Measurements from ENCODE around the gene ABCA2. TPM values are rescaled to one million over a fixed set of nuclear protein-coding genes. Genes with fewer than 3 reads are reported as not detected.

The ABCA2 gene
- total RNA-seq, 1 experiment from 2014 or later, result 19.2 TPM

- Mint-ChIP-seq H3K4me3 (no peak overlapping the region), H3K9me3 (peaks cover 8% of the 10 kb centered on the region), H3K36me3 (peaks cover 6% of the 10 kb centered on the region; the same call in 1 of the 2 replicates), H3K27ac (no peak overlapping the region), H3K27me3 (ENCODE audit: low read depth) (peaks cover 6% of the 10 kb centered on the region; the same call in 1 of the 2 replicates), H3K4me1 (no peaks in the 10 kb centered on the region)
- ChIA-PET POLR2A (interaction anchor here (1.0 kb wide), 1 partner anchor 9 kb away, joined by 3 read pairs; no protein-coding TSS in a partner anchor), CTCF (interaction anchor here (0.6 to 1.4 kb wide), 4 partner anchors 26 to 61 kb away, joined by 3 to 6 read pairs (median 4); no protein-coding TSS in a partner anchor)
- TF ChIP-seq FOXP4 (CRISPR knock-in tag; IDR thresholded peaks at IDR 0.05) (no peak), KAT7 (CRISPR knock-in tag; IDR thresholded peaks at IDR 0.05; ENCODE audit: borderline replicate concordance) (no peak), NR3C1 (CRISPR knock-in tag; conservative IDR thresholded peaks at IDR 0.05; ENCODE audit: low read depth) (no peak), ETV6 (CRISPR knock-in tag; IDR thresholded peaks at IDR 0.05) (no peak), HMGA2 (CRISPR knock-in tag; IDR thresholded peaks at IDR 0.05) (no peak), GTF2I (CRISPR knock-in tag; conservative IDR thresholded peaks at IDR 0.05) (no peak), GABPB1 (CRISPR knock-in tag; IDR thresholded peaks at IDR 0.05) (no peak), HMGXB4 (CRISPR knock-in tag; IDR thresholded peaks at IDR 0.05) (no peak)
- TF ChIP-seq, protein P1, sequence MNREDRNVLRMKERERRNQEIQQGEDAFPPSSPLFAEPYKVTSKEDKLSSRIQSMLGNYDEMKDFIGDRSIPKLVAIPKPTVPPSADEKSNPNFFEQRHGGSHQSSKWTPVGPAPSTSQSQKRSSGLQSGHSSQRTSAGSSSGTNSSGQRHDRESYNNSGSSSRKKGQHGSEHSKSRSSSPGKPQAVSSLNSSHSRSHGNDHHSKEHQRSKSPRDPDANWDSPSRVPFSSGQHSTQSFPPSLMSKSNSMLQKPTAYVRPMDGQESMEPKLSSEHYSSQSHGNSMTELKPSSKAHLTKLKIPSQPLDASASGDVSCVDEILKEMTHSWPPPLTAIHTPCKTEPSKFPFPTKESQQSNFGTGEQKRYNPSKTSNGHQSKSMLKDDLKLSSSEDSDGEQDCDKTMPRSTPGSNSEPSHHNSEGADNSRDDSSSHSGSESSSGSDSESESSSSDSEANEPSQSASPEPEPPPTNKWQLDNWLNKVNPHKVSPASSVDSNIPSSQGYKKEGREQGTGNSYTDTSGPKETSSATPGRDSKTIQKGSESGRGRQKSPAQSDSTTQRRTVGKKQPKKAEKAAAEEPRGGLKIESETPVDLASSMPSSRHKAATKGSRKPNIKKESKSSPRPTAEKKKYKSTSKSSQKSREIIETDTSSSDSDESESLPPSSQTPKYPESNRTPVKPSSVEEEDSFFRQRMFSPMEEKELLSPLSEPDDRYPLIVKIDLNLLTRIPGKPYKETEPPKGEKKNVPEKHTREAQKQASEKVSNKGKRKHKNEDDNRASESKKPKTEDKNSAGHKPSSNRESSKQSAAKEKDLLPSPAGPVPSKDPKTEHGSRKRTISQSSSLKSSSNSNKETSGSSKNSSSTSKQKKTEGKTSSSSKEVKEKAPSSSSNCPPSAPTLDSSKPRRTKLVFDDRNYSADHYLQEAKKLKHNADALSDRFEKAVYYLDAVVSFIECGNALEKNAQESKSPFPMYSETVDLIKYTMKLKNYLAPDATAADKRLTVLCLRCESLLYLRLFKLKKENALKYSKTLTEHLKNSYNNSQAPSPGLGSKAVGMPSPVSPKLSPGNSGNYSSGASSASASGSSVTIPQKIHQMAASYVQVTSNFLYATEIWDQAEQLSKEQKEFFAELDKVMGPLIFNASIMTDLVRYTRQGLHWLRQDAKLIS (CRISPR knock-in tag; IDR thresholded peaks at IDR 0.05; ENCODE audit: borderline replicate concordance), result no peak
- TF ChIP-seq, protein P2, sequence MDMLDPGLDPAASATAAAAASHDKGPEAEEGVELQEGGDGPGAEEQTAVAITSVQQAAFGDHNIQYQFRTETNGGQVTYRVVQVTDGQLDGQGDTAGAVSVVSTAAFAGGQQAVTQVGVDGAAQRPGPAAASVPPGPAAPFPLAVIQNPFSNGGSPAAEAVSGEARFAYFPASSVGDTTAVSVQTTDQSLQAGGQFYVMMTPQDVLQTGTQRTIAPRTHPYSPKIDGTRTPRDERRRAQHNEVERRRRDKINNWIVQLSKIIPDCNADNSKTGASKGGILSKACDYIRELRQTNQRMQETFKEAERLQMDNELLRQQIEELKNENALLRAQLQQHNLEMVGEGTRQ (CRISPR knock-in tag; IDR thresholded peaks at IDR 0.05), result no peak
- DNase-seq (ENCODE audit: low spot score) (no peak), ATAC-seq (no peak)
These were observed 18.8 kb downstream of the ABCA2 start for GRCh38 chr9:137009217-137009616.

DNA sequence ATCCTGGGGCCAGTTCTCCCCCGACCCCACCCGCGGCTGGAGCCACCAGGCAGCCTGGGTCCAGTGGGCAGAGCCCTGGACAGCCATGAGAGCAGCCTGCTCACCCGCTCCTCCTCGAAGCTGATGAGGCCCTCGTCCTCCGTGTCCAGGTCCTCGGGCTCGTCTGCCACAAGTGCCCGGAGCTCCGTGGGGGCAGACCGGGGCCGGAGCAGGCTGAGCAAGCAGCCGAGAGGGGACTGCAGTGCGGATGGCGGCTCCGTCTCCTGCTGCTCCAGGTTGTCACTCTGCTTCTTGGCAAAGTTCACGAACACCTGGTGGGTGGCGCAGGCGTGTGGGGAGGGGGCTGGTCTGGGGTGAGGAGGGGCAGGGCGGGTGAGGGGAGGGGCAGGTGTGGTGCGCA is 19.7 kb downstream of the ABCA2 start:
- DNase-seq (ENCODE audit: low spot score) (no peak), ATAC-seq (no peak)
- Mint-ChIP-seq H3K36me3 (peaks cover 6% of the 10 kb centered on the region; the same call in 1 of the 2 replicates), H3K9me3 (peaks cover 8% of the 10 kb centered on the region), H3K4me1 (no peaks in the 10 kb centered on the region), H3K4me3 (no peak overlapping the region), H3K27me3 (ENCODE audit: low read depth) (peaks cover 6% of the 10 kb centered on the region; the same call in 1 of the 2 replicates), H3K27ac (no peak overlapping the region)
- ChIA-PET POLR2A (no interaction called here), CTCF (interaction anchor here (1.1 kb wide), 1 partner anchor 18 kb away, joined by 3 read pairs; no protein-coding TSS in a partner anchor)
- TF ChIP-seq NR2C2 (CRISPR knock-in tag; IDR thresholded peaks at IDR 0.05), result no peak
- no peak for TF ChIP-seq GABPB1 (CRISPR knock-in tag; IDR thresholded peaks at IDR 0.05)
- no peak for TF ChIP-seq FOXJ3 (CRISPR knock-in tag; IDR thresholded peaks at IDR 0.05; ENCODE audit: borderline replicate concordance)
- TF ChIP-seq, protein P3, sequence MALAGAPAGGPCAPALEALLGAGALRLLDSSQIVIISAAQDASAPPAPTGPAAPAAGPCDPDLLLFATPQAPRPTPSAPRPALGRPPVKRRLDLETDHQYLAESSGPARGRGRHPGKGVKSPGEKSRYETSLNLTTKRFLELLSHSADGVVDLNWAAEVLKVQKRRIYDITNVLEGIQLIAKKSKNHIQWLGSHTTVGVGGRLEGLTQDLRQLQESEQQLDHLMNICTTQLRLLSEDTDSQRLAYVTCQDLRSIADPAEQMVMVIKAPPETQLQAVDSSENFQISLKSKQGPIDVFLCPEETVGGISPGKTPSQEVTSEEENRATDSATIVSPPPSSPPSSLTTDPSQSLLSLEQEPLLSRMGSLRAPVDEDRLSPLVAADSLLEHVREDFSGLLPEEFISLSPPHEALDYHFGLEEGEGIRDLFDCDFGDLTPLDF (CRISPR knock-in tag; IDR thresholded peaks at IDR 0.05), result no peak
- TF ChIP-seq ZNF281 (CRISPR knock-in tag; IDR thresholded peaks at IDR 0.05), result no peak
- TF ChIP-seq, protein P4, sequence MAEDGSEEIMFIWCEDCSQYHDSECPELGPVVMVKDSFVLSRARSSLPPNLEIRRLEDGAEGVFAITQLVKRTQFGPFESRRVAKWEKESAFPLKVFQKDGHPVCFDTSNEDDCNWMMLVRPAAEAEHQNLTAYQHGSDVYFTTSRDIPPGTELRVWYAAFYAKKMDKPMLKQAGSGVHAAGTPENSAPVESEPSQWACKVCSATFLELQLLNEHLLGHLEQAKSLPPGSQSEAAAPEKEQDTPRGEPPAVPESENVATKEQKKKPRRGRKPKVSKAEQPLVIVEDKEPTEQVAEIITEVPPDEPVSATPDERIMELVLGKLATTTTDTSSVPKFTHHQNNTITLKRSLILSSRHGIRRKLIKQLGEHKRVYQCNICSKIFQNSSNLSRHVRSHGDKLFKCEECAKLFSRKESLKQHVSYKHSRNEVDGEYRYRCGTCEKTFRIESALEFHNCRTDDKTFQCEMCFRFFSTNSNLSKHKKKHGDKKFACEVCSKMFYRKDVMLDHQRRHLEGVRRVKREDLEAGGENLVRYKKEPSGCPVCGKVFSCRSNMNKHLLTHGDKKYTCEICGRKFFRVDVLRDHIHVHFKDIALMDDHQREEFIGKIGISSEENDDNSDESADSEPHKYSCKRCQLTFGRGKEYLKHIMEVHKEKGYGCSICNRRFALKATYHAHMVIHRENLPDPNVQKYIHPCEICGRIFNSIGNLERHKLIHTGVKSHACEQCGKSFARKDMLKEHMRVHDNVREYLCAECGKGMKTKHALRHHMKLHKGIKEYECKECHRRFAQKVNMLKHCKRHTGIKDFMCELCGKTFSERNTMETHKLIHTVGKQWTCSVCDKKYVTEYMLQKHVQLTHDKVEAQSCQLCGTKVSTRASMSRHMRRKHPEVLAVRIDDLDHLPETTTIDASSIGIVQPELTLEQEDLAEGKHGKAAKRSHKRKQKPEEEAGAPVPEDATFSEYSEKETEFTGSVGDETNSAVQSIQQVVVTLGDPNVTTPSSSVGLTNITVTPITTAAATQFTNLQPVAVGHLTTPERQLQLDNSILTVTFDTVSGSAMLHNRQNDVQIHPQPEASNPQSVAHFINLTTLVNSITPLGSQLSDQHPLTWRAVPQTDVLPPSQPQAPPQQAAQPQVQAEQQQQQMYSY (CRISPR knock-in tag; IDR thresholded peaks at IDR 0.05), result no peak
- TF ChIP-seq SMAD3 (CRISPR knock-in tag; IDR thresholded peaks at IDR 0.05; ENCODE audit: borderline replicate concordance), result no peak
- no peak for TF ChIP-seq ELF4 (CRISPR knock-in tag; IDR thresholded peaks at IDR 0.05; ENCODE audit: low read depth)
- no peak for TF ChIP-seq ZNF263 (CRISPR knock-in tag; IDR thresholded peaks at IDR 0.05; ENCODE audit: low read depth)
